HCT116 (cell line): Measurements from ENCODE around the gene ACR. TPM values are rescaled to one million over a fixed set of nuclear protein-coding genes. Genes with fewer than 3 reads are reported as not detected.

Source experiments
- ATAC-seq: fragments of 200-7000 bp; cut with Tn5 transposase; 2 replicates; pipeline ENCODE4 v1.9.1; 2020; ENCODE audit warnings: mild to moderate bottlenecking, moderate library complexity
- BruUV-seq: library from RNA; stranded (reverse); fragments of 400-500 nt; replicated peaks from 2 replicates; lab custom pipeline; 2021; lab: Mats Ljungman, UMichigan
- CTCF ChIA-PET: fragments of 300-600 bp; sonication (Branson Sonifier 250); formaldehyde crosslinking; loops from one replicate; lab custom pipeline; 2021; ENCODE audit warnings: antibody characterized with exemption; lab: Charles Lee
- POLR2A ChIA-PET: fragments of 300-600, 350-600 bp; sonication (Branson Sonifier 250); formaldehyde crosslinking; loops from one replicate; lab custom pipeline; 2021; ENCODE audit warnings: antibody characterized with exemption; lab: Charles Lee
- RAD21 ChIA-PET, 2 experiments: fragments of 300-600 bp; sonication (Branson Sonifier 250); formaldehyde crosslinking; loops; one replicate each; lab custom pipeline; 2023; ENCODE audit warnings: low total read pairs in 2 of 2; ENCODE audit not compliant: uncharacterized antibody in 2 of 2, unreplicated experiment in 2 of 2, low non-redundant PET in 1 of 2; lab: Charles Lee
- DNase-seq: peaks from one replicate; pipeline ENCODE4 v3.0.0-alpha.2; 2010; ENCODE audit warnings: low read depth, low spot score
- H2AFZ ChIP-seq: fragments of 200-600 bp; shearing (Covaris generic), sonication (generic); 2 replicates; pipeline ENCODE4 v1.6.1; 2017; ENCODE audit warnings: low read depth, mixed run types, mixed read lengths, antibody characterized with exemption, low read length; ENCODE audit not compliant: poor library complexity, severe bottlenecking
- H3K27ac ChIP-seq: 2 replicates; pipeline ENCODE4 v1.5.1; 2012; ENCODE audit warnings: low read depth, low read length
- H3K27me3 ChIP-seq: fragments of 200-600 bp; sonication (generic); 2 replicates; pipeline ENCODE4 v1.6.1; 2016; ENCODE audit warnings: mixed run types, low read length, mixed read lengths; ENCODE audit not compliant: insufficient read depth
- H3K36me3 ChIP-seq, 2 experiments: fragments of 200-500 bp in 1 of 2; fragments of 200-600 bp in 1 of 2; sonication (Bioruptor generic) in 1 of 2; sonication (generic) in 1 of 2; 2 replicates each; pipeline versions ENCODE4 v1.5.1 to v1.6.1; 2014 to 2016; ENCODE audit warnings: low read length in 2 of 2, inconsistent platforms in 1 of 2, mixed read lengths in 1 of 2, mixed run types in 1 of 2; ENCODE audit not compliant: insufficient read depth in 2 of 2, control insufficient read depth in 1 of 2
- H3K4me1 ChIP-seq, 2 experiments: fragments of 200-600 bp in 1 of 2; sonication (generic) in 1 of 2; 2 replicates each; pipeline versions ENCODE4 v1.5.1 to v1.6.1; 2012 to 2017; ENCODE audit warnings: low read length in 2 of 2, inconsistent platforms in 1 of 2, mild to moderate bottlenecking in 1 of 2, mixed read lengths in 1 of 2, mixed run types in 1 of 2, moderate library complexity in 1 of 2; ENCODE audit not compliant: insufficient read depth in 2 of 2, control insufficient read depth in 1 of 2
- H3K4me2 ChIP-seq: fragments of 200-600 bp; sonication (generic); 2 replicates; pipeline ENCODE4 v1.6.1; 2017; ENCODE audit warnings: mixed run types, low read length, mixed read lengths
- H3K4me3 ChIP-seq, 2 experiments: fragments of 200-600 bp in 1 of 2; sonication (generic) in 1 of 2; replicated peaks in 1 of 2; 2 replicates each; pipeline ENCODE4 v1.5.1; 2011 to 2016; ENCODE audit warnings: low read length in 2 of 2, control low read depth in 1 of 2, low read depth in 1 of 2, mild to moderate bottlenecking in 1 of 2, mixed read lengths in 1 of 2, mixed run types in 1 of 2
- H3K79me2 ChIP-seq: fragments of 200-600 bp; sonication (generic); 2 replicates; pipeline ENCODE4 v1.6.1; 2017; ENCODE audit warnings: mild to moderate bottlenecking, mixed run types, low read length, moderate library complexity, mixed read lengths; ENCODE audit not compliant: insufficient read depth
- H3K9ac ChIP-seq: fragments of 200-600 bp; sonication (generic); 2 replicates; pipeline ENCODE4 v1.6.1; 2016; ENCODE audit warnings: low read length, mixed read lengths
- H3K9me2 ChIP-seq: fragments of 200-600 bp; sonication (generic), shearing (Covaris generic); 2 replicates; pipeline ENCODE4 v1.6.1; 2017; ENCODE audit warnings: mixed run types, mild to moderate bottlenecking, moderate library complexity; ENCODE audit not compliant: insufficient read depth
- H3K9me3 ChIP-seq, 2 experiments: fragments of 200-500 bp in 1 of 2; fragments of 200-600 bp in 1 of 2; sonication (Bioruptor generic) in 1 of 2; sonication (generic) in 1 of 2; 2 replicates each; pipeline ENCODE4 v1.6.1; 2014 to 2017; ENCODE audit warnings: low read length in 2 of 2, mixed read lengths in 2 of 2, inconsistent platforms in 1 of 2, low read depth in 1 of 2, mild to moderate bottlenecking in 1 of 2, mixed run types in 1 of 2, moderate library complexity in 1 of 2; ENCODE audit not compliant: control insufficient read depth in 1 of 2, insufficient read depth in 1 of 2
- H4K20me1 ChIP-seq: fragments of 200-600 bp; sonication (generic), shearing (Covaris generic); 2 replicates; pipeline ENCODE4 v1.6.1; 2017; ENCODE audit warnings: mixed run types, mild to moderate bottlenecking, moderate library complexity; ENCODE audit not compliant: insufficient read depth
- CBX3 ChIP-seq: IDR thresholded peaks from 2 replicates; pipeline ENCODE4 v1.6.1; 2012; ENCODE audit warnings: low read depth
- CEBPB ChIP-seq: IDR thresholded peaks from 2 replicates; pipeline ENCODE4 v1.6.1; 2012; ENCODE audit warnings: low read depth
- CTCF ChIP-seq, 3 experiments: fragments of 200-600 bp in 1 of 3; sonication (generic) in 1 of 3; IDR thresholded peaks in 2 of 3; conservative IDR thresholded peaks in 1 of 3; 2 replicates each; pipeline ENCODE4 v1.5.1; 2012 to 2017; ENCODE audit warnings: low read depth in 2 of 3, low read length in 2 of 3, antibody characterized with exemption in 1 of 3, borderline replicate concordance in 1 of 3, control low read depth in 1 of 3, mild to moderate bottlenecking in 1 of 3, mixed read lengths in 1 of 3, mixed run types in 1 of 3, moderate library complexity in 1 of 3; ENCODE audit not compliant: insufficient read depth in 1 of 3
- ELF1 ChIP-seq: IDR thresholded peaks from 2 replicates; pipeline ENCODE4 v1.6.1; 2012; ENCODE audit warnings: low read depth, borderline replicate concordance
- JUND ChIP-seq: IDR thresholded peaks from 2 replicates; pipeline ENCODE4 v1.6.1; 2012
- RAD21 ChIP-seq: IDR thresholded peaks from 2 replicates; pipeline ENCODE4 v1.6.1; 2012; ENCODE audit warnings: low read depth, mild to moderate bottlenecking
- SIN3A ChIP-seq: IDR thresholded peaks from 2 replicates; pipeline ENCODE4 v1.6.1; 2012; ENCODE audit warnings: low read depth
- YY1 ChIP-seq: IDR thresholded peaks from 2 replicates; pipeline ENCODE4 v1.6.1; 2011; ENCODE audit warnings: low read length, low read depth, moderate library complexity, mild to moderate bottlenecking; ENCODE audit not compliant: insufficient replicate concordance; ENCODE audit errors: extremely low read depth
- ZBTB33 ChIP-seq: IDR thresholded peaks from 2 replicates; pipeline ENCODE4 v1.6.1; 2011; ENCODE audit warnings: mild to moderate bottlenecking, low read length, moderate library complexity; ENCODE audit not compliant: insufficient replicate concordance; ENCODE audit errors: extremely low read depth
- ZFX ChIP-seq: fragments of 450-650 bp; IDR thresholded peaks from 2 replicates; pipeline ENCODE4 v1.6.1; 2017
- intact Hi-C: fragments of 100-400 bp; cut with micrococcal nuclease; formaldehyde crosslinking; loops from 2 replicates; pipeline ENCODE4 v1.10.0; 2022
- total RNA-seq: library from RNA; stranded (reverse); gene quantifications from one replicate; pipeline ENCODE4 v1.2.1, GENCODE V29; 2021; ENCODE audit not compliant: unreplicated experiment

ACR gene
- total RNA-seq, 1 experiment from 2014 or later: 1.5 TPM

- no peak overlapping the region for H3K4me2 ChIP-seq
- RAD21 ChIA-PET: no interaction called here
- H3K27ac ChIP-seq: no peak overlapping the region
- H3K79me2 ChIP-seq: peaks cover 17% of the 10 kb centered on the region
- H3K9me2 ChIP-seq: no peaks in the 10 kb centered on the region
- CTCF ChIA-PET: no interaction called here
- H3K4me1 ChIP-seq: peaks cover 2 to 10% of the 10 kb centered on the region in 2 experiments; a peak in 1 of 4 replicates
- H3K9ac ChIP-seq: no peak overlapping the region
- H2AFZ ChIP-seq: no peak overlapping the region
- no TSS peak for BruUV-seq
- ATAC-seq: no peak
- no peaks in the 10 kb centered on the region for H3K27me3 ChIP-seq
- H3K9me3 ChIP-seq: no peaks in the 10 kb centered on the region
- no peak for DNase-seq
- POLR2A ChIA-PET: no interaction called here
- H4K20me1 ChIP-seq: no peaks in the 10 kb centered on the region
- peaks cover 0 to 8% of the 10 kb centered on the region in 2 experiments; a peak in 1 of 4 replicates for H3K36me3 ChIP-seq
- no peak overlapping the region for H3K4me3 ChIP-seq
- intact Hi-C loops: no loop called here
- TF ChIP-seq CTCF (IDR thresholded peaks at IDR 0.05 in 2 of 3, conservative IDR thresholded peaks at IDR 0.05 in 1 of 3; ENCODE audit: borderline replicate concordance in 1 of 3, insufficient read depth in 1 of 3, low read depth in 2 of 3, low read length in 2 of 3) (no peak), ELF1 (no peak), RAD21 (no peak), ZBTB33 (no peak), SIN3A (no peak), ZFX (no peak), JUND (no peak), CEBPB (no peak), CBX3 (no peak), YY1 (no peak)
These were observed 37.0 kb upstream of the ACR start for GRCh38 chr22:50701076-50701419.
